HG03457 (cell line): ENCODE measurements around the gene ZNF862.
"Not testable (repeated sequence)": the region's sequence is repeated elsewhere in the genome, so short reads cannot be mapped to it uniquely, and the experiment has no call there.

ENCODE experiments used
- ATAC-seq: cut with Tn5 transposase; IDR thresholded peaks from one replicate; pipeline ENCODE4 v1.9.1; 2021; ENCODE audit warnings: moderate number of reproducible peaks; ENCODE audit not compliant: unreplicated experiment

The ZNF862 gene

GRCh38 chr7:149878523-149878921 is 40.3 kb downstream of the ZNF862 start:
- no peak for ATAC-seq

GRCh38 chr7:149879271-149879743 is 41.1 kb downstream of the ZNF862 start:
- ATAC-seq: no peak

GRCh38 chr7:149879766-149880637 is 41.8 kb downstream of the ZNF862 start:
- no peak for ATAC-seq

GRCh38 chr7:149880638-149881311 is 42.6 kb downstream of the ZNF862 start:
- ATAC-seq: no peak

- no peak for ATAC-seq
Observed at GRCh38 chr7:149881328-149882247, 43.4 kb downstream of the ZNF862 start.

GRCh38 chr7:149882248-149883047 is 44.3 kb downstream of the ZNF862 start:
- ATAC-seq: no peak

GRCh38 chr7:149883048-149883438 is 44.9 kb downstream of the ZNF862 start:
- no peak for ATAC-seq

- ATAC-seq: no peak
Observed at GRCh38 chr7:149883452-149883861, 45.3 kb downstream of the ZNF862 start.

- ATAC-seq: no peak
Observed at GRCh38 chr7:149884016-149884415, 45.8 kb downstream of the ZNF862 start.

GRCh38 chr7:149884541-149884940 is 46.4 kb downstream of the ZNF862 start:
- ATAC-seq: no peak

GRCh38 chr7:149885191-149886017 is 47.2 kb downstream of the ZNF862 start:
- no peak for ATAC-seq

- ATAC-seq: no peak
Observed at GRCh38 chr7:149886018-149886415, 47.8 kb downstream of the ZNF862 start.

- ATAC-seq: no peak
Observed at GRCh38 chr7:149887311-149887710, 49.1 kb downstream of the ZNF862 start.

GRCh38 chr7:149890715-149891114 is 52.5 kb downstream of the ZNF862 start:
- not testable (repeated sequence) for ATAC-seq

- not testable (repeated sequence) for ATAC-seq
Observed at GRCh38 chr7:149894957-149895356, 56.8 kb downstream of the ZNF862 start.

GRCh38 chr7:149907776-149908376 is 69.7 kb downstream of the ZNF862 start:
- not testable (repeated sequence) for ATAC-seq

- not testable (repeated sequence) for ATAC-seq
Observed at GRCh38 chr7:149910219-149910618, 72.0 kb downstream of the ZNF862 start.

GRCh38 chr7:149912126-149912525 is 74.0 kb downstream of the ZNF862 start:
- not testable (repeated sequence) for ATAC-seq
